ENCODE data around the gene COX7A2. TPM values are rescaled to one million over a fixed set of nuclear protein-coding genes. Genes with fewer than 3 reads are reported as not detected.

Gene COX7A2
- total RNA-seq = 100 to 1,000 TPM; 158 to 387 (median 185) TPM
- 100 to 1,000 TPM; 199 to 535 (median 248) TPM for polyA plus RNA-seq
- long read RNA-seq, donor 1, transcript COX7A2-202 (4 exons, 773 nt) = major isoform, 193 of 219 reads
- long read RNA-seq, donor 1, partial matches to known transcripts = 21 of 219 reads
- long read RNA-seq, donor 1, other reads (novel, unspliced or antisense) = 0 of 219 reads
- long read RNA-seq, donor 2, transcript COX7A2-202 (4 exons, 773 nt) = major isoform, 180 of 181 reads
- long read RNA-seq, donor 2, partial matches to known transcripts = 0 of 181 reads
- long read RNA-seq, donor 2, other reads (novel, unspliced or antisense) = 0 of 181 reads

GRCh38 chr6:75243333-75244062, at the start of gene COX7A2:
Gene COX7A2, minus strand, starts transcription at chr6:75243801. Its CDS starts 67 bp downstream, at chr6:75243734.
- H3K4me1 ChIP-seq = peaks cover 11 to 53% (median 36%) of the 10 kb centered on the region in 6 donors
- H3K36me3 ChIP-seq = peaks cover 0 to 33% (median 24%) of the 10 kb centered on the region in 6 donors
- intact Hi-C loops (cut with DNase I; ENCODE audit: low total_unique reads) = no loop called here
- peak within 1 kb of the TSS; percentile 57 to 82 (median 70) for H3K4me3 ChIP-seq
- peak; percentile 95 for DNase-seq
- H3K27me3 ChIP-seq (replicated peaks in 1 of 7) = no peaks in the 10 kb centered on the region
- TF ChIP-seq POLR2A (IDR thresholded peaks at IDR 0.05) = peak in 1 of 3 donors; percentile 43
- peak; percentile 69 to 96 (median 86) for TF ChIP-seq POLR2AphosphoS5 (IDR thresholded peaks at IDR 0.05)
- no peak for TF ChIP-seq CTCF (IDR thresholded peaks at IDR 0.05 in 8 of 11, conservative IDR thresholded peaks at IDR 0.05 in 3 of 11)
- H3K27ac ChIP-seq = peak within 1 kb of the TSS; percentile 74 to 96 (median 92)
- no peaks in the 10 kb centered on the region for H3K9me3 ChIP-seq
- 0 to 1% (median 0%) methylated on average over 36 of the region's 36 CpGs for WGBS, 5 donors

GRCh38 chr6:75292555-75292954, 49.0 kb upstream of the COX7A2 start:
- DNase-seq = no peak
- intact Hi-C loops (cut with DNase I; ENCODE audit: low total_unique reads) = loop anchor here (10.0 kb wide), 1 partner anchor 232 kb away; no protein-coding TSS in a partner anchor
- Histone ChIP-seq H3K4me3 (no peak overlapping the region), H3K36me3 (peaks cover 0 to 13% (median 0%) of the 10 kb centered on the region in 6 donors), H3K9me3 (no peaks in the 10 kb centered on the region), H3K27me3 (replicated peaks in 1 of 7) (no peaks in the 10 kb centered on the region), H3K27ac (no peak overlapping the region), H3K4me1 (peaks cover 0 to 10% (median 2%) of the 10 kb centered on the region in 6 donors)
- TF ChIP-seq POLR2AphosphoS5 (IDR thresholded peaks at IDR 0.05) (no peak), CTCF (IDR thresholded peaks at IDR 0.05 in 8 of 11, conservative IDR thresholded peaks at IDR 0.05 in 3 of 11) (no peak), POLR2A (IDR thresholded peaks at IDR 0.05) (no peak)
- 83 to 94% (median 89%) methylated on average over 2 of the region's 2 CpGs for WGBS, 5 donors

- Histone ChIP-seq H3K27me3 (replicated peaks in 1 of 7) (no peaks in the 10 kb centered on the region), H3K27ac (no peak overlapping the region), H3K4me3 (no peak overlapping the region), H3K9me3 (no peaks in the 10 kb centered on the region), H3K36me3 (peaks cover 0 to 13% (median 0%) of the 10 kb centered on the region in 6 donors), H3K4me1 (peaks cover 0 to 18% (median 10%) of the 10 kb centered on the region in 6 donors)
- no peak for TF ChIP-seq POLR2AphosphoS5 (IDR thresholded peaks at IDR 0.05)
- no peak for TF ChIP-seq POLR2A (IDR thresholded peaks at IDR 0.05)
- WGBS, 5 donors = 83 to 98% (median 92%) methylated on average over 1 of the region's 1 CpG
- intact Hi-C loops (cut with DNase I; ENCODE audit: low total_unique reads) = loop anchor here (10.0 kb wide), 1 partner anchor 233 kb away; no protein-coding TSS in a partner anchor
- no peak for DNase-seq
Measured at GRCh38 chr6:75291744-75292143, 48.1 kb upstream of the COX7A2 start.

- intact Hi-C loops (cut with DNase I; ENCODE audit: low total_unique reads) = loop anchor here (10.0 kb wide), 1 partner anchor 233 kb away; no protein-coding TSS in a partner anchor
- 76 to 88% (median 81%) methylated on average over 2 of the region's 2 CpGs for WGBS, 5 donors
- H3K9me3 ChIP-seq = no peaks in the 10 kb centered on the region
- no peak overlapping the region for H3K4me3 ChIP-seq
- H3K27me3 ChIP-seq (replicated peaks in 1 of 7) = no peaks in the 10 kb centered on the region
- peaks cover 0 to 13% (median 0%) of the 10 kb centered on the region in 6 donors for H3K36me3 ChIP-seq
- peaks cover 0 to 22% (median 14%) of the 10 kb centered on the region in 6 donors for H3K4me1 ChIP-seq
- TF ChIP-seq POLR2AphosphoS5 (IDR thresholded peaks at IDR 0.05) = no peak
- TF ChIP-seq POLR2A (IDR thresholded peaks at IDR 0.05) = no peak
- TF ChIP-seq CTCF (IDR thresholded peaks at IDR 0.05 in 8 of 11, conservative IDR thresholded peaks at IDR 0.05 in 3 of 11) = no peak
- no peak for DNase-seq
- no peak overlapping the region for H3K27ac ChIP-seq
Measured at GRCh38 chr6:75291331-75291730, 47.7 kb upstream of the COX7A2 start.

All from spleen (tissue), 13 donors.